Smooth muscle cell (in vitro differentiated cells): ENCODE measurements around the gene MYO15B. TPM values are rescaled to one million over a fixed set of nuclear protein-coding genes. Genes with fewer than 3 reads are reported as not detected.

Source experiments
- DNase-seq: peaks from one replicate; lab custom pipeline; 2025; ENCODE audit not compliant: unreplicated experiment; lab: John Stamatoyannopoulos, UW
- H2AFZ ChIP-seq: fragments of 200-600 bp; sonication (generic); 2 replicates; pipeline ENCODE4 v1.6.0; 2016; ENCODE audit warnings: antibody characterized with exemption, low read depth, mild to moderate bottlenecking
- H3F3A ChIP-seq: fragments of 200-600 bp; sonication (generic); 2 replicates; pipeline ENCODE4 v1.6.0; 2017; ENCODE audit warnings: antibody characterized with exemption, low read depth
- H3K27ac ChIP-seq: fragments of 200-600 bp; sonication (generic); 2 replicates; pipeline ENCODE4 v1.5.1; 2016; ENCODE audit warnings: low read depth, mild to moderate bottlenecking
- H3K27me3 ChIP-seq: fragments of 200-600 bp; sonication (generic); 2 replicates; pipeline ENCODE4 v1.6.1; 2016; ENCODE audit warnings: low read depth, mild to moderate bottlenecking
- H3K36me3 ChIP-seq: fragments of 200-600 bp; sonication (generic); 2 replicates; pipeline ENCODE4 v1.5.1; 2016; ENCODE audit warnings: low read depth
- H3K4me1 ChIP-seq: fragments of 200-600 bp; sonication (generic); 2 replicates; pipeline ENCODE4 v1.5.1; 2016; ENCODE audit warnings: low read depth
- H3K4me2 ChIP-seq: fragments of 200-600 bp; sonication (generic); 2 replicates; pipeline ENCODE4 v1.6.0; 2016; ENCODE audit warnings: mild to moderate bottlenecking
- H3K4me3 ChIP-seq: fragments of 200-600 bp; sonication (generic); 2 replicates; pipeline ENCODE4 v1.5.1; 2016; ENCODE audit warnings: mild to moderate bottlenecking
- H3K79me2 ChIP-seq: fragments of 200-600 bp; sonication (generic); 2 replicates; pipeline ENCODE4 v1.6.0; 2016; ENCODE audit warnings: low read depth, mild to moderate bottlenecking
- H3K9ac ChIP-seq: fragments of 200-600 bp; sonication (generic); 2 replicates; pipeline ENCODE4 v1.6.0; 2016; ENCODE audit warnings: low read depth
- H3K9me3 ChIP-seq: fragments of 200-600 bp; sonication (generic); replicated peaks from 2 replicates; pipeline ENCODE4 v1.5.1; 2016; ENCODE audit warnings: low read depth
- H4K20me1 ChIP-seq: fragments of 200-600 bp; sonication (generic); 2 replicates; pipeline ENCODE4 v1.6.0; 2016; ENCODE audit warnings: low read depth
- WGBS: methylation state at CpG from one replicate; pipeline ENCODE4 v1.1.7; 2016; ENCODE audit warnings: low lambda C conversion rate; 5-methylcytosine and 5-hydroxymethylcytosine counted together
- polyA plus RNA-seq: library from polyadenylated mRNA; unstranded; fragments of >200 nt; fragmentation: Nextera tagmentation; extraction: Ambion mirVana; gene quantifications from 2 replicates; pipeline ENCODE4 v1.2.1, GENCODE V29; 2016
- total RNA-seq: library from RNA; depleted of rRNA; stranded (reverse); fragments of >200 nt; gene quantifications from 2 replicates; pipeline ENCODE4 v1.2.3, GENCODE V29; 2014
- TF ChIP-seq, protein P1 (sequence below): fragments of 200-600 bp; sonication (generic); IDR thresholded peaks from 2 replicates; pipeline ENCODE4 v1.5.1; 2017; ENCODE audit warnings: borderline replicate concordance, mild to moderate bottlenecking, antibody characterized with exemption; ENCODE audit not compliant: insufficient read depth, poor library complexity, severe bottlenecking

The MYO15B gene
- total and polyA plus RNA-seq, 2 experiments from 2014 or later: 14.7 to 17.5 TPM

DNA sequence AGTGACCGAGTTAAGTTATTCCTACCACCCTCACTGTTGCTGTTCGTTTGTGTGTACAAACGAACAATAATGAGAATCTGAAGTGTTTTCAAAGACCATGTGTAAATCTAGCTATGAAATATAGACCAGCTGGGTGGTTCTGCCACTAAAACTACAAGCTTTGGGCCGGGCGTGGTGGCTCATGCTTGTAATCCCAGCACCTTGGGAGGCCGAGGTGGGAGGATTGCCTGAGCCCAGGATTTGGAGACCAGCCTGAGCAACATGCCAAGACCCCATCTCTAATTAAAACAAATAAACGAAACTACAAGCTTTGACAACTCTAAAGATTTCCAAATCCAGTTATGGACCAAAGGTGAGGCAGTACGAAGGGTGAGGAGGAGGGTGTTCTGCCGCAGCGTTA lies 78.4 kb downstream of the MYO15B start:
- 93% methylated on average over 10 of the region's 10 CpGs for WGBS
- TF ChIP-seq, protein P1, sequence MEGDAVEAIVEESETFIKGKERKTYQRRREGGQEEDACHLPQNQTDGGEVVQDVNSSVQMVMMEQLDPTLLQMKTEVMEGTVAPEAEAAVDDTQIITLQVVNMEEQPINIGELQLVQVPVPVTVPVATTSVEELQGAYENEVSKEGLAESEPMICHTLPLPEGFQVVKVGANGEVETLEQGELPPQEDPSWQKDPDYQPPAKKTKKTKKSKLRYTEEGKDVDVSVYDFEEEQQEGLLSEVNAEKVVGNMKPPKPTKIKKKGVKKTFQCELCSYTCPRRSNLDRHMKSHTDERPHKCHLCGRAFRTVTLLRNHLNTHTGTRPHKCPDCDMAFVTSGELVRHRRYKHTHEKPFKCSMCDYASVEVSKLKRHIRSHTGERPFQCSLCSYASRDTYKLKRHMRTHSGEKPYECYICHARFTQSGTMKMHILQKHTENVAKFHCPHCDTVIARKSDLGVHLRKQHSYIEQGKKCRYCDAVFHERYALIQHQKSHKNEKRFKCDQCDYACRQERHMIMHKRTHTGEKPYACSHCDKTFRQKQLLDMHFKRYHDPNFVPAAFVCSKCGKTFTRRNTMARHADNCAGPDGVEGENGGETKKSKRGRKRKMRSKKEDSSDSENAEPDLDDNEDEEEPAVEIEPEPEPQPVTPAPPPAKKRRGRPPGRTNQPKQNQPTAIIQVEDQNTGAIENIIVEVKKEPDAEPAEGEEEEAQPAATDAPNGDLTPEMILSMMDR: no peak

DNA sequence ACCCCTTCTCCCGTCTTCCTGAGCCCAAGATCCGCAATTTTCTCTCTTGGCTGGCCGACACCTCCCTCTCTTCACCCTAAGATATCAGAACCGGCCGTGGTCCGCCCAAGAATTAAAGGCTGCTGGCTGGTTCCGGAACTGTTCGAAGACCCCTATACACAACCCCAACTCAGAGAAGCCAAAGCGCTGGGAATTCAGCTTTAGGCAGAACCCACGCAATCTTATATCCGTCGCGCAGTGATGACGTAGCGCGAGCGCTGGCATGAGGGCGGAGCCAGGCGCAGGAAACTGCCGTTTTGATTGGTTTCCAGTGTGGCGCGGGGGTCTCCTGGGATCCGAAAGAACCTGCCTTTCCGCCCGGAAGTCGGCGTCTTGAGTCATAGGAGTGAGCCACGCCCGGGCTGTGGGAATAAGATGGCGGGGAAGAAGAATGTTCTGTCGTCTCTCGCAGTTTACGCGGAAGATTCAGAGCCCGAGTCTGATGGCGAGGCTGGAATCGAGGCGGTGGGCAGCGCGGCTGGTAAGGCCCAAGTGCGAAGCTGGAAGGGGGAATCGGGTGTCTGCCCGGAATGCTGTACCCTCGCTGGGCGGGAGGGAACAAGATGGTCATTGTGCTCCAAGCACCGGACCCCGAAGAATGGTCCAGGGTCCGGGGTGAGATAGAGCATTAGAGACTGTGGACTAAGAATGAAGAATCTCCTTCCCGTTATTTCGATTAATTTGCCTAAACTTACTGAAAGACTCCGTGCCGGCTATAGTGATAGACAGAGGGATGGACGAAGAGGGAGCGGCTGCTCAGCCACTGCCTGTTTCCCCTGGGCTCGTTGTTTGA lies 79.6 kb downstream of the MYO15B start, which contains the start of the genes RECQL5 and SAP30BP:
RECQL5 (minus strand) TSS at position 196 of the 832 bp plus-strand sequence. CDS start 597 bp downstream, outside the sequence.
SAP30BP (plus strand) TSS at position 380 of the 832 bp plus-strand sequence; CDS start at position 415, 35 bp downstream.
- peak within 1 kb of the TSS; percentile 84 for H3K4me3 ChIP-seq
- peaks cover 2% of the 10 kb centered on the region for H3F3A ChIP-seq
- peak within 1 kb of the TSS; percentile 98 for H3K9ac ChIP-seq
- TF ChIP-seq, protein P1: no peak
- H4K20me1 ChIP-seq: peaks cover 22% of the 10 kb centered on the region
- H3K27ac ChIP-seq: peak within 1 kb of the TSS; percentile 89
- no peaks in the 10 kb centered on the region for H3K9me3 ChIP-seq
- no peaks in the 10 kb centered on the region for H3K27me3 ChIP-seq
- H2AFZ ChIP-seq: peak within 1 kb of the TSS; percentile 79
- peaks cover 59% of the 10 kb centered on the region for H3K79me2 ChIP-seq
- peaks cover 16% of the 10 kb centered on the region for H3K4me1 ChIP-seq
- H3K36me3 ChIP-seq: no peaks in the 10 kb centered on the region
- under 1% methylated on average over 55 of the region's 55 CpGs for WGBS
- H3K4me2 ChIP-seq: peak within 1 kb of the TSS; percentile 99
- peak; percentile 84 for DNase-seq

More for the DNA sequence above, 78.4 kb downstream of the MYO15B start:
- H3K27ac ChIP-seq: no peak overlapping the region
- no peaks in the 10 kb centered on the region for H3F3A ChIP-seq
- no peak overlapping the region for H2AFZ ChIP-seq
- H3K79me2 ChIP-seq: peaks cover 51% of the 10 kb centered on the region
- no peaks in the 10 kb centered on the region for H3K9me3 ChIP-seq
- peak overlapping the region; percentile 99 for H3K4me2 ChIP-seq
- no peaks in the 10 kb centered on the region for H3K27me3 ChIP-seq
- H3K9ac ChIP-seq: peak overlapping the region; percentile 98
- H3K4me3 ChIP-seq: peak overlapping the region; percentile 84
- H3K4me1 ChIP-seq: peaks cover 16% of the 10 kb centered on the region
- no peak for DNase-seq
- H3K36me3 ChIP-seq: no peaks in the 10 kb centered on the region
- H4K20me1 ChIP-seq: peaks cover 11% of the 10 kb centered on the region

DNA sequence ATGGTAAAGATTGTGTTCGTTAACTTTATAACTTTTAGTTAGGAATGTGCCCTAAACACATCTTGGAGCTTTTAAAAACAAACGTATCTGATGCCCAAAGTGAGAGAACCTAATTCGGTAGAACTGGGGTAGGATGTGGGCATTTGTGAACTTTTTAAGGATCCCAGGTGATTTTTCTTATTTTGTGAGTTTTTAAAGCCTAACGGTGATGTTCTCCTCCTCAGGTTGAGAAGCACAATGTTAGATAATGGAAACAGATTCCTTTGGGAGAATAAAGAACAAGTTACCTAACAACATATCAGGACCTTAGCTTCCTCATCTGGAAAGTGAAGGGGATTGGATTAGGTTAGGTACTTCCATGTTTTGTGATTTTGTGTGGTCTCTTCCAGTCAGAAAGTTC lies 80.2 kb downstream of the MYO15B start:
- H2AFZ ChIP-seq: no peak overlapping the region
- H3F3A ChIP-seq: peaks cover 5% of the 10 kb centered on the region
- peaks cover 24% of the 10 kb centered on the region for H4K20me1 ChIP-seq
- DNase-seq: no peak
- peaks cover 16% of the 10 kb centered on the region for H3K4me1 ChIP-seq
- H3K36me3 ChIP-seq: no peaks in the 10 kb centered on the region
- peaks cover 66% of the 10 kb centered on the region for H3K79me2 ChIP-seq
- H3K9me3 ChIP-seq: no peaks in the 10 kb centered on the region
- peak overlapping the region; percentile 98 for H3K9ac ChIP-seq
- H3K27ac ChIP-seq: peak overlapping the region; percentile 89
- 18% methylated on average over 4 of the region's 4 CpGs for WGBS
- H3K27me3 ChIP-seq: no peaks in the 10 kb centered on the region
- TF ChIP-seq, protein P1: no peak
- peak overlapping the region; percentile 84 for H3K4me3 ChIP-seq
- H3K4me2 ChIP-seq: peak overlapping the region; percentile 99
